Esophagus muscularis mucosa (tissue), 3 donors: ENCODE data around the gene SLC13A2.
"Not testable (repeated sequence)": the region's sequence is repeated elsewhere in the genome, so short reads cannot be mapped to it uniquely, and the experiment has no call there.

Source experiments
- CTCF ChIP-seq, 3 experiments: fragments of 200-600 bp in 2 of 3; fragments of 450-650 bp in 1 of 3; sonication (generic) in 2 of 3; IDR thresholded peaks; one replicate each; pipeline ENCODE4 v1.5.1; 2017 to 2019; ENCODE audit warnings: antibody characterized with exemption in 3 of 3, mild to moderate bottlenecking in 2 of 3, moderate library complexity in 1 of 3
- POLR2A ChIP-seq: fragments of 450-650 bp; IDR thresholded peaks from one replicate; pipeline ENCODE4 v1.6.1; 2017; ENCODE audit warnings: antibody characterized with exemption, moderate library complexity, mild to moderate bottlenecking, low read depth
- POLR2AphosphoS5 ChIP-seq, 2 donors: sonication (generic); formaldehyde crosslinking; IDR thresholded peaks; one replicate each; pipeline ENCODE4 v1.6.1; 2017; ENCODE audit warnings: antibody characterized with exemption in 2 of 2

- TF ChIP-seq CTCF (IDR thresholded peaks at IDR 0.05); POLR2A; POLR2AphosphoS5 (IDR thresholded peaks at IDR 0.05): not testable (repeated sequence)
These were observed 5.3 kb upstream of the SLC13A2 start for GRCh38 chr17:28468033-28468735.
